Body of pancreas (tissue), 4 donors: ENCODE data around the gene EXOC2. TPM values are rescaled to one million over a fixed set of nuclear protein-coding genes. Genes with fewer than 3 reads are reported as not detected.

Source experiments
- ATAC-seq: fragments of 150-250 bp; one replicate; pipeline ENCODE4 v1.9.1; 2016
- DNase-seq, 4 donors: peaks; one replicate each; pipeline ENCODE4 v3.0.0-alpha.2; 2019
- H3K27ac ChIP-seq, 4 donors: fragments of 200-600 bp; sonication (generic); 1 replicate in 3 of 4; 2 replicates in 1 of 4; pipeline versions ENCODE4 v1.5.1 to v1.6.1; 2016 to 2019; ENCODE audit warnings: mild to moderate bottlenecking in 1 of 4, mixed read lengths in 1 of 4, moderate library complexity in 1 of 4
- H3K27me3 ChIP-seq, 2 donors: fragments of 200-600 bp; sonication (generic); one replicate each; pipeline ENCODE4 v1.6.0; 2016; ENCODE audit warnings: mild to moderate bottlenecking in 1 of 2
- H3K36me3 ChIP-seq, 2 donors: fragments of 200-600 bp; sonication (generic); replicated peaks in 1 of 2; 2 replicates each; pipeline ENCODE4 v1.5.1; 2016; ENCODE audit warnings: low read depth in 2 of 2; ENCODE audit not compliant: insufficient read depth in 1 of 2
- H3K4me1 ChIP-seq: fragments of 200-600 bp; sonication (generic); one replicate; pipeline ENCODE4 v1.6.0; 2016
- H3K4me3 ChIP-seq, 2 donors: fragments of 200-600 bp; sonication (generic); 1 replicate in 1 of 2; 2 replicates in 1 of 2; pipeline ENCODE4 v1.5.1; 2016 to 2019
- H3K9me3 ChIP-seq, 3 donors: fragments of 200-600 bp; sonication (generic); 1 replicate in 2 of 3; 2 replicates in 1 of 3; pipeline ENCODE4 v1.5.1; 2016
- POLR2A ChIP-seq, 3 donors: fragments of 450-650 bp; IDR thresholded peaks; one replicate each; pipeline ENCODE4 v1.6.1; 2016; ENCODE audit warnings: antibody characterized with exemption in 3 of 3, mild to moderate bottlenecking in 2 of 3
- WGBS, 2 donors: methylation state at CpG; one replicate each; pipeline ENCODE4 v1.1.5; 2017; 5-methylcytosine and 5-hydroxymethylcytosine counted together
- intact Hi-C: fragments of 100-400 bp; cut with DNase I; formaldehyde crosslinking; loops from one replicate; pipeline ENCODE4 v1.15.1; 2023
- total RNA-seq, 2 donors: library from RNA; depleted of rRNA; stranded (reverse); fragments of >200 nt; gene quantifications; one replicate each; pipeline ENCODE4 v1.1.0, GENCODE V29; 2016
- TF ChIP-seq, protein P1 (sequence below), 7 experiments: fragments of 450-650 bp in 4 of 7; fragments of 200-600 bp in 3 of 7; sonication (generic) in 3 of 7; IDR thresholded peaks; one replicate each; pipeline ENCODE4 v1.5.1; 2016 to 2019; ENCODE audit warnings: antibody characterized with exemption in 7 of 7

The EXOC2 gene
- total RNA-seq, 2 donors from 2014 or later: 10.5 to 10.6 TPM

- DNase-seq (no peak), ATAC-seq (no peak)
- no peaks in the 10 kb centered on the region for H3K4me1 ChIP-seq
- H3K27ac ChIP-seq: no peak overlapping the region
- no peak overlapping the region for H3K4me3 ChIP-seq
- H3K27me3 ChIP-seq: no peaks in the 10 kb centered on the region
- no peak for TF ChIP-seq POLR2A (IDR thresholded peaks at IDR 0.05)
- TF ChIP-seq, protein P1, sequence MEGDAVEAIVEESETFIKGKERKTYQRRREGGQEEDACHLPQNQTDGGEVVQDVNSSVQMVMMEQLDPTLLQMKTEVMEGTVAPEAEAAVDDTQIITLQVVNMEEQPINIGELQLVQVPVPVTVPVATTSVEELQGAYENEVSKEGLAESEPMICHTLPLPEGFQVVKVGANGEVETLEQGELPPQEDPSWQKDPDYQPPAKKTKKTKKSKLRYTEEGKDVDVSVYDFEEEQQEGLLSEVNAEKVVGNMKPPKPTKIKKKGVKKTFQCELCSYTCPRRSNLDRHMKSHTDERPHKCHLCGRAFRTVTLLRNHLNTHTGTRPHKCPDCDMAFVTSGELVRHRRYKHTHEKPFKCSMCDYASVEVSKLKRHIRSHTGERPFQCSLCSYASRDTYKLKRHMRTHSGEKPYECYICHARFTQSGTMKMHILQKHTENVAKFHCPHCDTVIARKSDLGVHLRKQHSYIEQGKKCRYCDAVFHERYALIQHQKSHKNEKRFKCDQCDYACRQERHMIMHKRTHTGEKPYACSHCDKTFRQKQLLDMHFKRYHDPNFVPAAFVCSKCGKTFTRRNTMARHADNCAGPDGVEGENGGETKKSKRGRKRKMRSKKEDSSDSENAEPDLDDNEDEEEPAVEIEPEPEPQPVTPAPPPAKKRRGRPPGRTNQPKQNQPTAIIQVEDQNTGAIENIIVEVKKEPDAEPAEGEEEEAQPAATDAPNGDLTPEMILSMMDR (IDR thresholded peaks at IDR 0.05): no peak
- no peaks in the 10 kb centered on the region for H3K9me3 ChIP-seq
- intact Hi-C loops: no loop called here
- WGBS, 2 donors: 78 to 91% methylated on average over 4 of the region's 4 CpGs
- H3K36me3 ChIP-seq: peaks cover 0 to 5% of the 10 kb centered on the region in 2 donors
Measured at GRCh38 chr6:509676-510075, 183.3 kb downstream of the EXOC2 start.

- Histone ChIP-seq H3K4me3 (no peak overlapping the region), H3K36me3 (peaks cover 0 to 5% of the 10 kb centered on the region in 2 donors), H3K4me1 (no peaks in the 10 kb centered on the region), H3K27ac (no peak overlapping the region), H3K27me3 (no peaks in the 10 kb centered on the region), H3K9me3 (no peaks in the 10 kb centered on the region)
- DNase-seq (no peak), ATAC-seq (no peak)
- 93 to 99% methylated on average over 3 of the region's 3 CpGs for WGBS, 2 donors
- intact Hi-C loops: no loop called here
- TF ChIP-seq POLR2A (IDR thresholded peaks at IDR 0.05): no peak
- TF ChIP-seq, protein P1 (IDR thresholded peaks at IDR 0.05): no peak
Measured at GRCh38 chr6:508614-509013, 184.3 kb downstream of the EXOC2 start.

GRCh38 chr6:508006-508405 is 184.9 kb downstream of the EXOC2 start:
- Histone ChIP-seq H3K4me1 (no peaks in the 10 kb centered on the region), H3K27me3 (no peaks in the 10 kb centered on the region), H3K9me3 (no peaks in the 10 kb centered on the region), H3K4me3 (no peak overlapping the region), H3K27ac (no peak overlapping the region), H3K36me3 (peaks cover 0 to 5% of the 10 kb centered on the region in 2 donors)
- TF ChIP-seq POLR2A (IDR thresholded peaks at IDR 0.05): no peak
- TF ChIP-seq, protein P1 (IDR thresholded peaks at IDR 0.05): no peak
- intact Hi-C loops: no loop called here
- WGBS, 2 donors: 89 to 94% methylated on average over 9 of the region's 9 CpGs
- ATAC-seq: no peak
- no peak for DNase-seq

DNA sequence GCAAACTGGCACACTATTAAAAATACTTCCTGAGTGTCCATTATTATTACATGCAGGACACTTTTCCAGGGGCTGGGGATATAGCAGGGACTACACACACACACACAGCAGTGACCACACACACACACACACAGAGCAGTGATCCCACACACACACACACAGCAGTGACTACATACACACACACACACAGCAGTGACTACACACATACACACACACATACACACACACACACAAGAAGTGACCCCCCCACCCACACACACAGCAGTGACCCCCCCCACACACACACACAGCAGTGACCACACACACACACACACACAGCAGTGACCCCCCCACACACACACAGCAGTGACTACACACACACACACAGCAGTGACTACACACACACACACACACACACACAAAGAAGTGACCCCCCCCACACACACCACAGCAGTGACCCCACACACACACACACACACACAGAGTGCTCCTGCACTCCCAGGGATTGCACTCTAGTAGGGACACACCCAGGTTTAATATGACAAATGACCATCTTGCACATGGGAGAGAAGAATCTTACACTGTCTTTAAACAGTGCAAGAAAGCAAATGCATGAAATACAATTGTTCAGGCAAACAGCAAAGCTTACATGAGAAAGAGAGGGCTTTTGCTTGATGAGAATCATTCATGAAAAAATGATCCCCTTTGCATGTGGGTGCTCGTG is 185.9 kb downstream of the EXOC2 start:
- H3K4me1 ChIP-seq: no peaks in the 10 kb centered on the region
- WGBS, 2 donors: 55 to 64% methylated on average over 1 of the region's 1 CpG
- H3K36me3 ChIP-seq: peaks cover 0 to 5% of the 10 kb centered on the region in 2 donors
- intact Hi-C loops: no loop called here
- no peak for DNase-seq
- H3K4me3 ChIP-seq: no peak overlapping the region
- H3K9me3 ChIP-seq: no peaks in the 10 kb centered on the region
- TF ChIP-seq POLR2A (IDR thresholded peaks at IDR 0.05): no peak
- TF ChIP-seq, protein P1 (IDR thresholded peaks at IDR 0.05): no peak
- no peak overlapping the region for H3K27ac ChIP-seq
- H3K27me3 ChIP-seq: no peaks in the 10 kb centered on the region
- no peak for ATAC-seq

- Histone ChIP-seq H3K9me3 (no peaks in the 10 kb centered on the region), H3K27me3 (no peaks in the 10 kb centered on the region), H3K27ac (no peak overlapping the region), H3K4me3 (no peak overlapping the region), H3K36me3 (peaks cover 0 to 1% of the 10 kb centered on the region in 2 donors), H3K4me1 (no peaks in the 10 kb centered on the region)
- TF ChIP-seq, protein P1 (IDR thresholded peaks at IDR 0.05): no peak
- TF ChIP-seq POLR2A (IDR thresholded peaks at IDR 0.05): no peak
- 73 to 78% methylated on average over 4 of the region's 4 CpGs for WGBS, 2 donors
- ATAC-seq (no peak), DNase-seq (no peak)
- intact Hi-C loops: no loop called here
Measured at GRCh38 chr6:506508-506907, 186.4 kb downstream of the EXOC2 start.
